HG03025 (cell line): ENCODE results near the gene THSD4.

ENCODE experiments used
- ATAC-seq: cut with Tn5 transposase; IDR thresholded peaks from one replicate; pipeline ENCODE4 v1.9.1; 2021; ENCODE audit warnings: mild to moderate bottlenecking, moderate library complexity; ENCODE audit not compliant: unreplicated experiment, low FRiP score

The THSD4 gene

DNA sequence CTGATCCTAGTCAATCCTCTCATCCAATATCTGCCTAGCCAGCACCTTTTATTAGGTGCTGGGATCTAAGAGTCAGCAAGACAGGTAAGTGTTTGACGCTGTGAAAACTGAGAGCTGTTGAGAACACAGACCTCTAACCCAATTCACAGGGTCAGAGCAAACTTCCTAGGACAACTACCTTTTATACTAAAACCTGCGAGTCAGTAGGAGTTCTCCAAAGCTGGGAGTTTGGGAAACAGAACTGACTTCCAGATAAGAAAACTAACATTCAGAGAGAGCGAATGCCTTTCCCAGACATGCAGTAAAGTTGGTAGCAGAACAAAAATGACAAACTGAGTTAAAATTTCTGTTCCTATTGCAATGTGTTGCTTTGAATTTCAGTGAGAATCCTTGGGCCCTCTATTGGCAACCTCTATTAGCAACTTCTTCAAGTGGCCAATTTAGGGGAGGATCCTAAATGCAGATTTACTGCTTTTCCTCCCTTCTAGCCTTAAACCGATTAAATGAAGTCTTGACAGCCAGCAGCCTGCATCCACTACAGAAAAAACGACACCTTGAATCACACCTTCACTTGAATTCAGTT is 706.4 kb downstream of the THSD4 start:
- no peak for ATAC-seq

DNA sequence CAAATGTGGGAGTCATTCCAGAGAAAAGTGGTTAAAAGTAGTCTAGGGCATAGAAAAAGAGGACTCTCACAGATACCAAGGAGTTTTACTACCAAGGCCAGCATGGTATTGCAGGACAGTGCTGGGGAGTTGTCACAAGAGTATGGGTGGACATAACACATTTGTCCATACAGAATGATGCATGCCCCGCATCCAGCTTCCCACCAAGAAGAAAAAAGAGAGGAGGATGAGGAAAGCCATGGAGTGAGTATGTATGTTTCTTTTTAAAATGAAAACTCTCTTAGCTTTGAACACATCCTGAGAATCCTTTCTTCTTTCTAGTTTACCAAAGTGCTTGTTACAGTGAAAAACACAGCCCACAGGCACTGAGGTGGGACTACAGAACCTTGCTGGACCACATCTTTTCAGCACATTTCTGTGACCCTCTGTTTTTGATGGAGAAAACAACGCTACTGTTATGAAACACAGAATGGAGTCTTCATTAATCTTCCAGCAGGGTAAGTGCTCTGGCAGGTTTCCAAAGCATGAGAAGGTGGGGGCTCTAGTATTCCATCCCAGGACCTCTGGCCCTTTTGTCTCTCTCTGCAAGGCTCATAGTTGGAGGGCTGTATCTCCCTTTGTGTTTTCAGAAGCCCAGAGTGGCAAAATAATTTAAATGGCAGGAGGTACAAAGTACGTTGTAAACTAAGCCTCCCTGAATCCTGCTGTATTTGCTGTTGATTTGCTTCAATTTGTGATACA is 707.8 kb downstream of the THSD4 start:
- ATAC-seq: no peak

DNA sequence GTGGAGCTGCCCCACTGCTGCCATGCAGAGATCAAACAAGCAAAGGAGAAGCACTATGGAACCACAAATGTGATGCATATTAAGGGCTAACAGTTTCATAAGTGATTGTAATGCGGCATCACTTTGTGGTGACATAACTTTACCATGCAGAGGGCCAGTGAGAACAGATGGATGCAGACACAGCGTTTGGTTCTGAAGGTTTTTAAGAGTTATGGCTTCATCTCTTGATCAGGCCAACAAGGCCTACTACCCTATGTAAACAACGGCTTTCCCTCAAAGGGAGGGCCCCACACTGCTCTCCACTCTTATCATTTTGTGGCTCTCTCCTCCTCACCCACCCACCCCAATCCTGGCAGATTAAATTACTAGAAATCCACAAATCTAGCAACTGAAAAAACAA is 708.5 kb downstream of the THSD4 start:
- ATAC-seq: no peak

DNA sequence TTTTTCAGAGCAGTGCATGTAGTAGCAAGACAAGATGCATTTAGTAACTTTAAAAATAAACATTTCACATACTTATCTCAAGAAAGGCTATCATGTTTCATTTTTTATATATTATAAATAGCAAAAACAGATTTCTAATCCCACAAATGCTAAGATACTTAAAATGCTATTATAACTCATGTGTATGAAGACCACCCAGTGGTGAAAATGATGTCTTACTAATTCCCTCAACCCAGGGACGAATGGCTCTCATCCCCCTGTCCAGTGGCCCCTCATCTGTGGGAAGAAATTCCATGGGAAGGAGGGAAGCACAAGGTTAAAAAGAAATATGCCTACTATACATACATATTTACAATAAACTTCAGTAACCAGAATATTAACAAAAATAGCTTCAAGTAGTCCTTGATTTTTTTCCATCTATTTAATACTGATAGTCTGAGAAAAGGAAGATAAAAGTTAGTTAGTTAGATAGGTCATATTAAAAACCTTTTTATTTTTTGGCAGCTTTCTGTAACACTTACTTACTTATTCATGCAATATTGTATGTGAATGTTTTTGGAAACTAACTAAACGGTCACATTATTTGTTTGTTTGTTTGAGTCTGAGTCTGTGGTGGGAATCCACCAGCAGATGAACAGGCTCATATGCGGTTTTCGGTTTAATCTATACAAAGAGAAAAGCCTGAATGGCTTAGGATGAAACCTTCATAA is 709.9 kb downstream of the THSD4 start:
- no peak for ATAC-seq

DNA sequence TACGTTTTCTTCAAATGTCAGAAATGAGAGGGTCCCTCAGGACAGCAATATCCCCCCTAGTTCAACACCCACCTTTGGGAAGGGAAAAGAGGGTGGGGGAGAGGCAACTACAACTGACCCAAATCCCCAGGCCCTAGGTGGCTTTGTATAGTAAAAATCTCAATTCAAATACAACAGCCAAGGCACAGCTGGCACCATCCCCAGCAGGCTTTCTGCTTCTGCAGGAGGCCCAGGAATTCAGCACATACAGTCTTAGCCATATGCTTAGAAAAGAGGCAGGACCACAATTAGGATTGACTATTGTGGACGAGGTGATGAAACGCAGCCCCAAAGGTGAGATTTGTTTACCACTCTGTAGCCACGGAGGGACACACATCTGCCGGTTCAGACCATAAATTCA is 710.9 kb downstream of the THSD4 start:
- no peak for ATAC-seq

DNA sequence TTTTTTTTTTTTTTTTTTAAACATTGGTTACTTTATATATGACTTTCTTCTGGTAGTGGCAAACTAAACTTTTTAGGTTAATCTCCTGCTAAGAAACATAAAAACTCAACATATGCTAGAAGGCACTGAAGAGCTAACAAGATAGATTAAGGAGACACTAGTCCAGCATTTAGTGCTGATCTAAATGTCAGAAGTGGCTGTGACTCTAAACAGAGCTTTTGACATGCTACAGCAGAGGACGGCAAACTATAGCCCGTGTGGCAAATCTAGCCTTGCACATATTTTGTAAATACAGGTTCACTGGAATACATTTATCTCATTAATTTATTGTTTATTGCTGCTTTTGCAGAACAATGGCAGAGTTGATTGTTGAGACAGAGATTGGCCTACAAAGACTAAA is 715.7 kb downstream of the THSD4 start:
- no peak for ATAC-seq
